ENCODE data around the gene EPN3. TPM values are rescaled to one million over a fixed set of nuclear protein-coding genes. Genes with fewer than 3 reads are reported as not detected.

Gene EPN3
- total RNA-seq, 1 experiment from 2014 or later: 17.8 TPM

- no peak overlapping the region for H3K9ac ChIP-seq (ENCODE audit: low read length)
- peaks cover 9 to 22% of the 10 kb centered on the region in 2 experiments for H3K4me1 ChIP-seq (ENCODE audit: control insufficient read depth in 1 of 2, insufficient read depth in 2 of 2, low read length in 2 of 2)
- H3K79me2 ChIP-seq (ENCODE audit: insufficient read depth, low read length): no peaks in the 10 kb centered on the region; the same call in 1 of the 2 replicates
- DNase-seq (ENCODE audit: low read depth, low spot score): no peak
- no peak for ATAC-seq
- POLR2A ChIA-PET: no interaction called here
- H3K27ac ChIP-seq (ENCODE audit: low read depth, low read length): no peak overlapping the region
- no peak overlapping the region for H3K4me2 ChIP-seq (ENCODE audit: low read length)
- BruUV-seq (replicated peaks): no TSS peak
- no peaks in the 10 kb centered on the region for H3K36me3 ChIP-seq (ENCODE audit: control insufficient read depth in 1 of 2, insufficient read depth in 2 of 2, low read length in 2 of 2)
- H2AFZ ChIP-seq (ENCODE audit: low read depth, low read length, poor library complexity, severe bottlenecking): no peak overlapping the region
- intact Hi-C loops (cut with micrococcal nuclease): loop anchor here (1.0 kb wide), 1 partner anchor 143 kb away; no protein-coding TSS in a partner anchor
- H3K9me2 ChIP-seq (ENCODE audit: insufficient read depth): no peaks in the 10 kb centered on the region
- CTCF ChIA-PET: interaction anchor here (1.1 to 1.5 kb wide), 2 partner anchors 73 to 143 kb away, joined by 3 to 5 read pairs; no protein-coding TSS in a partner anchor
- no peaks in the 10 kb centered on the region for H3K27me3 ChIP-seq (ENCODE audit: insufficient read depth, low read length)
- H3K4me3 ChIP-seq (replicated peaks in 1 of 2; ENCODE audit: low read depth in 1 of 2, low read length in 2 of 2): no peak overlapping the region
- H4K20me1 ChIP-seq (ENCODE audit: insufficient read depth): no peaks in the 10 kb centered on the region
- RAD21 ChIA-PET (ENCODE audit: low non-redundant PET in 1 of 2, low total read pairs in 2 of 2, uncharacterized antibody in 2 of 2, unreplicated experiment in 2 of 2): no interaction called here
- H3K9me3 ChIP-seq (ENCODE audit: control insufficient read depth in 1 of 2, insufficient read depth in 1 of 2, low read depth in 1 of 2, low read length in 2 of 2): no peaks in the 10 kb centered on the region
- TF ChIP-seq REST (IDR thresholded peaks at IDR 0.05; ENCODE audit: low read depth): no peak
- TF ChIP-seq SIN3A (IDR thresholded peaks at IDR 0.05; ENCODE audit: low read depth): no peak
- no peak for TF ChIP-seq EZH2 (IDR thresholded peaks at IDR 0.05)
- TF ChIP-seq, protein P1, sequence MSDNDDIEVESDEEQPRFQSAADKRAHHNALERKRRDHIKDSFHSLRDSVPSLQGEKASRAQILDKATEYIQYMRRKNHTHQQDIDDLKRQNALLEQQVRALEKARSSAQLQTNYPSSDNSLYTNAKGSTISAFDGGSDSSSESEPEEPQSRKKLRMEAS (IDR thresholded peaks at IDR 0.05): no peak
- TF ChIP-seq, protein P2, sequence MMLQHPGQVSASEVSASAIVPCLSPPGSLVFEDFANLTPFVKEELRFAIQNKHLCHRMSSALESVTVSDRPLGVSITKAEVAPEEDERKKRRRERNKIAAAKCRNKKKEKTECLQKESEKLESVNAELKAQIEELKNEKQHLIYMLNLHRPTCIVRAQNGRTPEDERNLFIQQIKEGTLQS (IDR thresholded peaks at IDR 0.05): no peak
- no peak for TF ChIP-seq FOSL1 (IDR thresholded peaks at IDR 0.05; ENCODE audit: low read depth)
- no peak for TF ChIP-seq TCF7L2 (IDR thresholded peaks at IDR 0.05; ENCODE audit: borderline replicate concordance, extremely low read depth, insufficient read depth, insufficient read length)
- no peak for TF ChIP-seq POLR2A (IDR thresholded peaks at IDR 0.05; ENCODE audit: borderline replicate concordance, extremely low read depth, insufficient read depth, insufficient read length)
- no peak for TF ChIP-seq CEBPB (IDR thresholded peaks at IDR 0.05; ENCODE audit: low read depth)
- TF ChIP-seq EZH2phosphoT487 (IDR thresholded peaks at IDR 0.05; ENCODE audit: borderline replicate concordance): no peak
- no peak for TF ChIP-seq SRF (IDR thresholded peaks at IDR 0.05; ENCODE audit: low read depth)
- TF ChIP-seq, protein P3, sequence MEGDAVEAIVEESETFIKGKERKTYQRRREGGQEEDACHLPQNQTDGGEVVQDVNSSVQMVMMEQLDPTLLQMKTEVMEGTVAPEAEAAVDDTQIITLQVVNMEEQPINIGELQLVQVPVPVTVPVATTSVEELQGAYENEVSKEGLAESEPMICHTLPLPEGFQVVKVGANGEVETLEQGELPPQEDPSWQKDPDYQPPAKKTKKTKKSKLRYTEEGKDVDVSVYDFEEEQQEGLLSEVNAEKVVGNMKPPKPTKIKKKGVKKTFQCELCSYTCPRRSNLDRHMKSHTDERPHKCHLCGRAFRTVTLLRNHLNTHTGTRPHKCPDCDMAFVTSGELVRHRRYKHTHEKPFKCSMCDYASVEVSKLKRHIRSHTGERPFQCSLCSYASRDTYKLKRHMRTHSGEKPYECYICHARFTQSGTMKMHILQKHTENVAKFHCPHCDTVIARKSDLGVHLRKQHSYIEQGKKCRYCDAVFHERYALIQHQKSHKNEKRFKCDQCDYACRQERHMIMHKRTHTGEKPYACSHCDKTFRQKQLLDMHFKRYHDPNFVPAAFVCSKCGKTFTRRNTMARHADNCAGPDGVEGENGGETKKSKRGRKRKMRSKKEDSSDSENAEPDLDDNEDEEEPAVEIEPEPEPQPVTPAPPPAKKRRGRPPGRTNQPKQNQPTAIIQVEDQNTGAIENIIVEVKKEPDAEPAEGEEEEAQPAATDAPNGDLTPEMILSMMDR (IDR thresholded peaks at IDR 0.05 in 2 of 3, conservative IDR thresholded peaks at IDR 0.05 in 1 of 3; ENCODE audit: borderline replicate concordance in 1 of 3, insufficient read depth in 1 of 3, low read depth in 2 of 3, low read length in 2 of 3): no peak
- TF ChIP-seq ELF1 (IDR thresholded peaks at IDR 0.05; ENCODE audit: borderline replicate concordance, low read depth): no peak
Measured at GRCh38 chr17:50551884-50552283, 19.3 kb downstream of the EPN3 start.
